ENCODE measurements around the gene SLC26A1.

The SLC26A1 gene

DNA sequence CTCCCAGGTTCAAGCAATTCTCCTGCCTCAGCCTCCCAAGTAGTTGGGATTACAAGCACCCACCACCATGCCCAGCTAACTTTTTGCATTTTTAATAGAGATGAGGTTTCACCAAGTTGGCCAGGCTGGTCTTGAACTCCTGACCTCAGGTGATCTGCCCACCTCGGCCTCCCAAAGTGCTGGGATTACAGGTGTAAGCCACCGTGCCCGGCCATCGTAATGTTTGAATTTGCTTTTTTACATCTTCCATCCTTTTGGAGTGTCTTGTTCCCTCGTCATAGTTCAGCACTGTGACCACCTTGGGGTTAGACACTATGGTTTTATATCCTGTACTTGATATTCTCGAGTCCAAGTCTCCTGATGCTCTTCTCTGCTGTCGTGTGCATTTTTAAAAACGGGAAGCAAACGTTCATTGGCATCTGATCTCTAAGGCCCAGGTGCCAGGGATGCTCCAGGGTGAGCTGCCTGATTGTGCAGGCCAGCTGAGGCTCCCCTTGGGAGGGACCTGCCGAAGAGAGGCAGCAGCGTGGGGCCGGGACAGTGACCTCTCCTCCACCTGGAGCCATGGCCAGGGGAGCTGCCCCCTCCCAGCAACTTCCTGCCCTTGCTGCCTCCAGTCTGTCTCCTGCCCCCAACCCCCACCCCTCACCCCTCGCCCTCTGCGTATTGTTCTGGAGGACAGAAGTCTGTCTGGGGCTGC, 36.5 kb downstream of the SLC26A1 start:
- FAIRE-seq (no peak), DNase-seq (ENCODE audit: insufficient read length, low spot score) (no peak)
- TF ChIP-seq, protein P1, sequence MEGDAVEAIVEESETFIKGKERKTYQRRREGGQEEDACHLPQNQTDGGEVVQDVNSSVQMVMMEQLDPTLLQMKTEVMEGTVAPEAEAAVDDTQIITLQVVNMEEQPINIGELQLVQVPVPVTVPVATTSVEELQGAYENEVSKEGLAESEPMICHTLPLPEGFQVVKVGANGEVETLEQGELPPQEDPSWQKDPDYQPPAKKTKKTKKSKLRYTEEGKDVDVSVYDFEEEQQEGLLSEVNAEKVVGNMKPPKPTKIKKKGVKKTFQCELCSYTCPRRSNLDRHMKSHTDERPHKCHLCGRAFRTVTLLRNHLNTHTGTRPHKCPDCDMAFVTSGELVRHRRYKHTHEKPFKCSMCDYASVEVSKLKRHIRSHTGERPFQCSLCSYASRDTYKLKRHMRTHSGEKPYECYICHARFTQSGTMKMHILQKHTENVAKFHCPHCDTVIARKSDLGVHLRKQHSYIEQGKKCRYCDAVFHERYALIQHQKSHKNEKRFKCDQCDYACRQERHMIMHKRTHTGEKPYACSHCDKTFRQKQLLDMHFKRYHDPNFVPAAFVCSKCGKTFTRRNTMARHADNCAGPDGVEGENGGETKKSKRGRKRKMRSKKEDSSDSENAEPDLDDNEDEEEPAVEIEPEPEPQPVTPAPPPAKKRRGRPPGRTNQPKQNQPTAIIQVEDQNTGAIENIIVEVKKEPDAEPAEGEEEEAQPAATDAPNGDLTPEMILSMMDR (IDR thresholded peaks at IDR 0.05; ENCODE audit: insufficient read depth, missing control alignments): no peak

DNA sequence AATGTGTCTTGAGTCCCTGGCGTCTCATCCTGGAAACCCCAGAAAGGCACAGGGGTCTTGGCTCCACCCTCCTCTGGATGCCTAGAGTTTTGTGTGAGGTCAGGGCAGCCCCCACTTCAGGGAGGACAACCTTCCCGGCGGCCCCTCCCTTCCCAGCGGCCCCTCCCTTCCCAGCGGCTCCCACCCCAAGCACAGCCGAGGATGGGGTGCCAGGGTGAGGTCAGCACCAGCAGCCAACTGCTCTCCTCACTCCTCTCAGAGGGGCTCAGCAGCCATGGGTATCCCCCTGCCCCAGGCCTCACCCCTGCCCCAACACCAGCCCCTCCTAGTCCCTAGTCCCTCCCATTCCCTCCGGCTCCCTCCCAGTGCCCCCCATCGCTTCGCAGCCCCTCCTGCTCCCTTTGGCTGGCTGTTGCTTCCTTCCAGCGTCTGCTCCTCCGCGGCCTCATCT, 37.2 kb downstream of the SLC26A1 start:
- FAIRE-seq (no peak), DNase-seq (ENCODE audit: insufficient read length, low spot score) (no peak)
- TF ChIP-seq, protein P1 (IDR thresholded peaks at IDR 0.05; ENCODE audit: insufficient read depth, missing control alignments): no peak

DNA sequence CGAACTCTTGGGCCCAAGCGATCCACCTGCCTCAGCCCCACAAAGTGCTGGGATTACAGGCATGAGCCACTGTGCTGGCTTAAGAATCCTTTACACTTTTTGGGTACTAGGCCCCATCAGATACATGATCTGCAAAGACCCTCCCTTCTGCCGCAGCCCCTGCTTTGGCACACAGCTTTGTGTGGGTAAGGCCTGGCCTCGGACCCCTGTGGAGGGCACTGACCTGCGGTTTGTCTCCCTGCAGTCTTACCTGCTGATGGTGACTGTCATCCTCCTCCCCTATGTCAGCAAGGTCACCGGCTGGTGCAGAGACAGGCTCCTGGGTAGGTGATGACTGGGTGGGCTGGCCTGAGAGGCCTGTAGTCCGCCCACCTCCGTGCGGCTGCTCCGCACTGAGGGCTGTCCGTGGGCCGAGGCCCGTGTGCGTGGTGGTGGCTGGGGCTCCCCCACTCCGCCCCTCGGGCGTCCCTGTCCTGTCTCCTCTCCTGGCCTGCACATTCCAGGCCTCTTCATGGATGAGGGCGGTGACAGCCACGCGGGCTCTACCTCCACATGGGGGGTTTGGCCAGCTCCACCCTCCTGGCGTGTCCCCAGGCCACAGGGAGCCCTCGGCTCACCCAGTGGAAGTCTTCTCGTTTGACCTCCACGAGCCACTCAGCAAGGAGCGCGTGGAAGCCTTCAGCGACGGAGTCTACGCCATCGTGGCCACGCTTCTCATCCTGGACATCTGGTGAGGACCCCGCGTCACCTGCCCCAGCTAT, 37.9 kb downstream of the SLC26A1 start:
- no peak for DNase-seq (ENCODE audit: insufficient read length, low spot score)
- TF ChIP-seq, protein P1 (IDR thresholded peaks at IDR 0.05; ENCODE audit: insufficient read depth, missing control alignments): no peak
- FAIRE-seq: no peak

DNA sequence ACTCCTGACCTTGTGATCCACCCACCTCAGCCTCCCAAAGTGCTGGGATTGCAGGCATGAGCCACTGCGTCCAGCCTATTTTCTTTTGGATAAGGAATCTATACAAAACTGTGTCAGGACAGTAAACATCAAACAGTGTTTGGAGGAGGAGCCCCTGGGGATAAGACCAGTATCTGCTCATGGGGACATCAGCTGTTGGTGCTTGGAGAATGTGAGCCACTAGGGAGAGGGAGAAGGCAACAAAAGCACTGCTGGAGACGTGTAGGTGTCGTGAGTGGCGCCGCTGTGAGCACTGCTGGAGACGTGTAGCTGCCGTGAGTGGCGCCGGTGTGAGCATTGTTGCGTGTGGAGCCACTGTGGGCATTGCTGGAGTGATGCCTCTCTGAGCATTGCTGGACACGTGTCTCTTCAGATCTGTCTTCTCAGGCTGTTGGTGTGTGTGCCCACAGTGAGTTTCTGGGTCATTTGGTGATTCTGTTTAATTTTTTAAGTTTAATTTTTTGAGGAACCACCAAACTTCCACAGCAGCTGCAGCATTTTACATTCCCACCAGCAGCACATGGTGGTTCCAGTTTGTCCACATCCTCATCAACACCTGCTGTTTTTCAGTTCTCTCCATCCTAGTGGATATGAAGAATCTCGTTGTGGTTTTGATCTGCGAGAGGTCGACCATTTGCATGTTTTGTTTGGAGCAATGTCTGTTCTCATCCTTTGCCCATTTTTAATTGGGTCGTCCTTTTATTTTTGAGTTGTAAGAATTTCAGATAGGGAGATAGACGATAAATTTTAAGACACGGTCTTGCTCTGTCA, 38.8 kb downstream of the SLC26A1 start:
- DNase-seq (ENCODE audit: insufficient read length, low spot score): no peak
- TF ChIP-seq, protein P1 (IDR thresholded peaks at IDR 0.05; ENCODE audit: insufficient read depth, missing control alignments): no peak
- FAIRE-seq: no peak

DNA sequence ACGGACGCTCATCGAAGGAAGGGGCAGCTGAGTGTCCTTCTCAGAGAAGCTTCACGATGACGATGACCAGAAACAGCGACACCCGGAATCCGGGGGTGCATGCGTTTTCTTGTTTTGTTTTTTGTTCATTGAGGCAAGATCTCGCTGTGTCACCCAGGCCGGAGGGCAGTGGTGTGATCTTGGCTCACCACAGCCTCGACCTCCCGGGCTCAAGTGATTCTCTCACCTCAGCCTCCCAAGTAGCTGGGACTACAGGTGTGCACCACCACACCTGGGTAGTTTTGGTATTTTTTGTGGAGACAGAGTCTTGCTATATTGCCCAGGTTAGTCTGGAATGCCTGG, 39.7 kb downstream of the SLC26A1 start:
- TF ChIP-seq, protein P1 (IDR thresholded peaks at IDR 0.05; ENCODE audit: insufficient read depth, missing control alignments): no peak
- FAIRE-seq (no peak), DNase-seq (ENCODE audit: insufficient read length, low spot score) (no peak)

DNA sequence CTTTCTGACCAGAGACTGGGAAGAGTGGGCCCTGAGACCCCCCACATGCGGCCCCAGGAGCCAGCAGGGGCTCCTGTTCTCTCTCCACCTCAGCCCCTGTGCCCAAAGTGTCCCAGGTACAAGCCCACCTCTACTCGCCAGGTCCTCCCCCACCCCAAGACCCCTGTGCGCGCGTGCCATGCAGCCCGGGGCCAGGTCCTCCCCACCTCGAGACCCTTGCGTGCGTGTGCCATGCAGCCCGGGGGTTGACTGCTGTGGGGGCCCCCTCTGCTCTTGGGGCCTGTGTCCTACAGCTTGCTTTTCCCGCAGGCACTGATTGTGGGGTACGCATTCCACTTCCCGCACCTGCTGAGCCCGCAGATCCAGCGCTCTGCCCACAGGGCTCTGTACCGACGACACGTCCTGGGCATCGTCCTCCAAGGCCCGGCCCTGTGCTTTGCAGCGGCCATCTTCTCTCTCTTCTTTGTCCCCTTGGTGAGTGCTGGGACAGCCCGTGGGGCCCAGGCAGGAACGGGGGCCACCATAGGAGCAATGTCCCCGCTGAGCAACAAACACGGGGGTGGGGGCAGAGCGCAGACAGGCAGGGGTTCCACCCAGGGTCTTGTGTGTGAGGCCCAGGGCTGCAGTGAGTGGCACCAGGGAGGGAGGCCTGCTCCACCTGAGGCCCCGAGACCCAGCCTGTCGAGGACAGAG, 40.2 kb downstream of the SLC26A1 start:
- TF ChIP-seq, protein P1 (IDR thresholded peaks at IDR 0.05; ENCODE audit: insufficient read depth, missing control alignments): no peak
- DNase-seq (ENCODE audit: insufficient read length, low spot score): no peak
- FAIRE-seq: no peak
